ENCODE data around the gene PKD1.
"Not testable (repeated sequence)": the region's sequence is repeated elsewhere in the genome, so short reads cannot be mapped to it uniquely, and the experiment has no call there.

- not testable (repeated sequence) for TF ChIP-seq CTCF (conservative IDR thresholded peaks at IDR 0.05); EZH2 (IDR thresholded peaks at IDR 0.05; ENCODE audit: low read depth)
Measured at GRCh38 chr16:2127630-2128280, 7.9 kb downstream of the PKD1 start.
